A549 (cell line): ENCODE measurements around the gene AKIRIN2. TPM values are rescaled to one million over a fixed set of nuclear protein-coding genes. Genes with fewer than 3 reads are reported as not detected.

Source experiments
- ATAC-seq, 2 experiments: fragments of 200-7000 bp in 1 of 2; fragments of >200 bp in 1 of 2; cut with Nextera tagmentation in 1 of 2; cut with Tn5 transposase in 1 of 2; 3 replicates each; pipeline versions ENCODE4 v1.8.0 to v1.9.1; 2018 to 2020; ENCODE audit warnings: mild to moderate bottlenecking in 1 of 2, moderate library complexity in 1 of 2
- CTCF ChIA-PET: fragments of 300-600 bp; sonication (Branson Sonifier 250); formaldehyde crosslinking; extraction: SDS; loops from one replicate; lab custom pipeline; 2021; ENCODE audit warnings: antibody characterized with exemption, inconsistent platforms; lab: Yijun Ruan, JAX
- POLR2A ChIA-PET: fragments of 350-600 bp; formaldehyde crosslinking; extraction: SDS; loops from one replicate; lab custom pipeline; 2021; ENCODE audit warnings: antibody characterized with exemption, inconsistent platforms; lab: Yijun Ruan, JAX
- DNase-seq, 2 experiments: peaks; one replicate each; pipeline versions ENCODE4 v3.0.0 to v3.0.0-alpha.2; 2011 to 2016; ENCODE audit warnings: low read depth in 1 of 2, low spot score in 1 of 2
- FAIRE-seq: peaks from 2 replicates; lab custom pipeline; 2011; peaks lifted over from hg19 to GRCh38; lab: Jason Lieb, UNC
- H3K27ac ChIP-seq, 2 experiments: fragments of >200 bp; sonication (Bioruptor Twin); formaldehyde crosslinking; 3 replicates each; pipeline ENCODE4 v1.5.1; 2016 to 2017
- H3K4me1 ChIP-seq: fragments of >200 bp; sonication (Bioruptor Twin); formaldehyde crosslinking; 3 replicates; pipeline ENCODE4 v1.6.1; 2016
- H3K4me2 ChIP-seq: fragments of >200 bp; sonication (Bioruptor Twin); formaldehyde crosslinking; 3 replicates; pipeline ENCODE4 v1.6.1; 2016
- H3K4me3 ChIP-seq: fragments of >200 bp; sonication (Bioruptor Twin); formaldehyde crosslinking; 3 replicates; pipeline ENCODE4 v1.5.1; 2016
- H3K9me3 ChIP-seq: fragments of >200 bp; sonication (Bioruptor Twin); formaldehyde crosslinking; 3 replicates; pipeline ENCODE4 v1.6.1; 2016
- ATOH8 ChIP-seq: fragments of 250-450 bp; sonication (Bioruptor Pico); IDR thresholded peaks from 2 replicates; pipeline ENCODE4 v1.5.0; 2020; ENCODE audit warnings: low read depth, mild to moderate bottlenecking, moderate library complexity
- BCL3 ChIP-seq: fragments of >200 bp; sonication (Bioruptor Twin); formaldehyde crosslinking; IDR thresholded peaks from 3 replicates; pipeline ENCODE4 v1.6.1; 2016
- CEBPB ChIP-seq, 2 experiments: fragments of >200 bp in 1 of 2; sonication (Bioruptor Twin) in 1 of 2; formaldehyde crosslinking in 1 of 2; IDR thresholded peaks; 2 replicates each; pipeline ENCODE4 v1.6.1; 2012 to 2016
- EHMT2 ChIP-seq: fragments of 200-600 bp; sonication (generic); IDR thresholded peaks from 2 replicates; pipeline ENCODE4 v1.6.1; 2016; ENCODE audit warnings: antibody characterized with exemption, low read depth, mild to moderate bottlenecking, moderate library complexity
- ELK1 ChIP-seq: fragments of 150-350 bp; IDR thresholded peaks from 2 replicates; pipeline ENCODE4 v1.6.1; 2014; ENCODE audit warnings: low read depth, mild to moderate bottlenecking, low read length
- FOSL2 ChIP-seq, 2 experiments: fragments of 450-650 bp in 1 of 2; fragments of >200 bp in 1 of 2; sonication (Bioruptor Twin) in 1 of 2; formaldehyde crosslinking; IDR thresholded peaks; 2 replicates each; pipeline versions ENCODE4 v1.5.0 to v1.6.1; 2016 to 2020; ENCODE audit warnings: mild to moderate bottlenecking in 1 of 2, moderate library complexity in 1 of 2
- HDAC2 ChIP-seq: fragments of 200-600 bp; sonication (generic); IDR thresholded peaks from 2 replicates; pipeline ENCODE4 v1.6.1; 2016
- HES2 ChIP-seq: fragments of >200 bp; sonication (Bioruptor Twin); formaldehyde crosslinking; IDR thresholded peaks from 2 replicates; pipeline ENCODE4 v1.6.1; 2016
- HMGXB4 ChIP-seq: fragments of 250-450 bp; sonication (Bioruptor Pico); IDR thresholded peaks from 2 replicates; pipeline ENCODE4 v1.5.0; 2021; ENCODE audit warnings: mild to moderate bottlenecking, moderate library complexity, borderline replicate concordance
- JUNB ChIP-seq: fragments of >200 bp; sonication (Bioruptor Twin); formaldehyde crosslinking; IDR thresholded peaks from 2 replicates; pipeline ENCODE4 v1.6.1; 2016
- MAZ ChIP-seq: fragments of 150-350 bp; IDR thresholded peaks from 2 replicates; pipeline ENCODE4 v1.6.1; 2014; ENCODE audit warnings: antibody characterized with exemption, low read depth, low read length, borderline replicate concordance
- RAD21 ChIP-seq, 2 experiments: fragments of >200 bp in 1 of 2; sonication (Bioruptor Twin) in 1 of 2; formaldehyde crosslinking in 1 of 2; IDR thresholded peaks in 1 of 2; conservative IDR thresholded peaks in 1 of 2; 2 replicates in 1 of 2; 3 replicates in 1 of 2; pipeline ENCODE4 v1.6.1; 2012 to 2018; ENCODE audit warnings: inconsistent platforms in 1 of 2
- RCOR1 ChIP-seq: fragments of 150-350 bp; IDR thresholded peaks from 2 replicates; pipeline ENCODE4 v1.6.1; 2014; ENCODE audit warnings: antibody characterized with exemption, low read length, low read depth
- REST ChIP-seq: fragments of 200-600 bp; sonication (generic); IDR thresholded peaks from 2 replicates; pipeline ENCODE4 v1.6.1; 2016; ENCODE audit warnings: antibody characterized with exemption, mild to moderate bottlenecking, moderate library complexity
- ZSCAN20 ChIP-seq: fragments of 250-450 bp; sonication (Bioruptor Pico); IDR thresholded peaks from 2 replicates; pipeline ENCODE4 v1.8.0; 2022; ENCODE audit warnings: mild to moderate bottlenecking, moderate library complexity
- WGBS: methylation state at CpG from one replicate; pipeline ENCODE4 v1.1.6; 2017; ENCODE audit errors: missing lambda C conversion rate; 5-methylcytosine and 5-hydroxymethylcytosine counted together
- polyA plus RNA-seq, 4 experiments: library from polyadenylated mRNA; depleted of rRNA in 3 of 4; stranded (reverse); fragments of >200 nt; fragmentation: RNase III in 1 of 4; extraction: RNeasy Plus Mini Kit Qiagen cat#74134 plus additional on column Dnase treatment in 1 of 4; gene quantifications; 2 replicates in 3 of 4; 3 replicates in 1 of 4; pipeline ENCODE4 v1.2.3, GENCODE V29; 2011 to 2017

Gene AKIRIN2
- polyA plus RNA-seq, 2 of the 4 experiments (the other 2 are of a cell fraction) = 23.7 to 40.1 TPM

GRCh38 chr6:87722540-87723169 lies 20.6 kb upstream of the AKIRIN2 start:
- peak in 1 of 2 experiments; percentile 9; a peak in 3 of 6 replicates for ATAC-seq
- no peak for DNase-seq
- Histone ChIP-seq H3K27ac (peak overlapping the region; percentile 93), H3K4me3 (no peak overlapping the region), H3K4me1 (peaks cover 55% of the 10 kb centered on the region), H3K4me2 (peak overlapping the region; percentile 60), H3K9me3 (0 out of 3 replicates have a peak, but pooled peaks cover 7% of the 10 kb centered on the region)
- POLR2A ChIA-PET = interaction anchor here (0.9 to 1.4 kb wide), 4 partner anchors 10 to 67 kb away, joined by 3 to 14 read pairs (median 4); partner anchors contain the start of gene AKIRIN2
- no peak for TF ChIP-seq FOSL2 (IDR thresholded peaks at IDR 0.05)
- no peak for TF ChIP-seq FOSL2 (CRISPR knock-in tag; IDR thresholded peaks at IDR 0.05)
- no peak for TF ChIP-seq RAD21 (conservative IDR thresholded peaks at IDR 0.05 in 1 of 2, IDR thresholded peaks at IDR 0.05 in 1 of 2)
- no peak for TF ChIP-seq HDAC2
- no peak for TF ChIP-seq ELK1
- no peak for TF ChIP-seq ATOH8 (CRISPR knock-in tag)
- TF ChIP-seq HMGXB4 (CRISPR knock-in tag) = no peak
- no peak for TF ChIP-seq BCL3
- no peak for TF ChIP-seq REST
- TF ChIP-seq CEBPB (IDR thresholded peaks at IDR 0.05) = no peak
- TF ChIP-seq HES2 = no peak
- TF ChIP-seq EHMT2 = no peak
- TF ChIP-seq MAZ = no peak
- TF ChIP-seq RCOR1 = no peak
- TF ChIP-seq JUNB = no peak
- no peak for TF ChIP-seq ZSCAN20 (CRISPR knock-in tag)
- 7% methylated on average over 4 of the region's 4 CpGs for WGBS
- no peak for FAIRE-seq
- CTCF ChIA-PET = interaction anchor here (0.8 to 2.0 kb wide), 2 partner anchors 17 to 50 kb away, joined by 3 to 7 read pairs; no protein-coding TSS in a partner anchor
